ENCODE results near the gene EFTUD2.

GRCh38 chr17:44872131-44872768 is 27.0 kb downstream of the EFTUD2 start:
- no peak for TF ChIP-seq CTCF (IDR thresholded peaks at IDR 0.05)
- TF ChIP-seq EZH2 (IDR thresholded peaks at IDR 0.05; ENCODE audit: borderline replicate concordance, insufficient read depth, low read depth, low read length, poor library complexity, severe bottlenecking): no peak

Data from B cell (primary cell).